Esophagus muscularis mucosa (tissue), 3 donors: ENCODE data around the gene C1orf21.

ENCODE experiments used
- CTCF ChIP-seq, 3 experiments: fragments of 200-600 bp in 2 of 3; fragments of 450-650 bp in 1 of 3; sonication (generic) in 2 of 3; IDR thresholded peaks; one replicate each; pipeline ENCODE4 v1.5.1; 2017 to 2019; ENCODE audit warnings: antibody characterized with exemption in 3 of 3, mild to moderate bottlenecking in 2 of 3, moderate library complexity in 1 of 3
- POLR2AphosphoS5 ChIP-seq, 2 donors: sonication (generic); formaldehyde crosslinking; IDR thresholded peaks; one replicate each; pipeline ENCODE4 v1.6.1; 2017; ENCODE audit warnings: antibody characterized with exemption in 2 of 2

GRCh38 chr1:184487531-184488193 lies 100.8 kb downstream of the C1orf21 start:
- TF ChIP-seq CTCF (IDR thresholded peaks at IDR 0.05) (no peak), POLR2AphosphoS5 (IDR thresholded peaks at IDR 0.05) (no peak)
